B cell (primary cell): ENCODE measurements around the gene ABTB2. TPM values are rescaled to one million over a fixed set of nuclear protein-coding genes. Genes with fewer than 3 reads are reported as not detected.

ENCODE experiments used
- ATAC-seq: fragments of 200-7000 bp; cut with Tn5 transposase; one replicate; pipeline ENCODE4 v1.10.0; 2021; ENCODE audit warnings: low read depth, mild to moderate bottlenecking, moderate number of reproducible peaks, moderate library complexity
- CTCF ChIA-PET: fragments of 350-600 bp; sonication (Branson Sonifier 250); formaldehyde crosslinking; loops from one replicate; lab custom pipeline; 2021; ENCODE audit warnings: antibody characterized with exemption, inconsistent platforms; lab: Charles Lee
- POLR2A ChIA-PET: fragments of 350-600 bp; sonication (Branson Sonifier 250); formaldehyde crosslinking; loops from one replicate; lab custom pipeline; 2021; ENCODE audit warnings: antibody characterized with exemption; lab: Charles Lee
- DNase-seq: peaks from one replicate; pipeline ENCODE4 v3.0.0; 2013
- H2AFZ ChIP-seq: 2 replicates; pipeline ENCODE4 v1.6.1; 2012; ENCODE audit warnings: mild to moderate bottlenecking, low read depth, low read length; ENCODE audit not compliant: insufficient read depth, poor library complexity, severe bottlenecking
- H3K27ac ChIP-seq, 2 donors: 1 replicate in 1 of 2; 2 replicates in 1 of 2; pipeline ENCODE4 v1.5.1; 2012 to 2013; ENCODE audit warnings: low read length in 2 of 2, mild to moderate bottlenecking in 2 of 2, moderate library complexity in 1 of 2
- H3K27me3 ChIP-seq, 4 experiments: fragments of 200-600 bp in 1 of 4; sonication (generic) in 1 of 4; replicated peaks in 1 of 4; 1 replicate in 2 of 4; 2 replicates in 2 of 4; pipeline versions ENCODE4 v1.6.1 to v1.7.0; 2013 to 2016; ENCODE audit warnings: low read length in 3 of 4, mild to moderate bottlenecking in 2 of 4, mixed read lengths in 1 of 4, moderate library complexity in 1 of 4; ENCODE audit not compliant: insufficient read depth in 4 of 4, control insufficient read depth in 3 of 4; ENCODE audit errors: control extremely low read depth in 1 of 4
- H3K36me3 ChIP-seq, 2 experiments: replicated peaks in 1 of 2; 1 replicate in 1 of 2; 2 replicates in 1 of 2; pipeline versions ENCODE4 v1.6.1 to v1.7.1; 2013; ENCODE audit warnings: low read length in 1 of 2; ENCODE audit not compliant: insufficient read depth in 2 of 2, control insufficient read depth in 1 of 2; ENCODE audit errors: control extremely low read depth in 1 of 2, extremely low read depth in 1 of 2
- H3K4me1 ChIP-seq, 2 donors: fragments of 200-600 bp in 1 of 2; sonication (generic) in 1 of 2; 1 replicate in 1 of 2; 2 replicates in 1 of 2; pipeline versions ENCODE4 v1.5.1 to v1.6.1; 2013 to 2017; ENCODE audit warnings: low read length in 2 of 2; ENCODE audit not compliant: control insufficient read depth in 2 of 2, insufficient read depth in 2 of 2
- H3K4me2 ChIP-seq: replicated peaks from 2 replicates; pipeline ENCODE3; 2012; ENCODE audit warnings: mild to moderate bottlenecking, low read depth, low read length; ENCODE audit not compliant: poor library complexity, severe bottlenecking
- H3K4me3 ChIP-seq, 5 experiments: fragments of 200-600 bp in 1 of 5; sonication (generic) in 1 of 5; 1 replicate in 3 of 5; 2 replicates in 2 of 5; pipeline versions ENCODE4 v1.5.1 to v1.7.0; 2011 to 2016; ENCODE audit warnings: low read length in 4 of 5, mild to moderate bottlenecking in 4 of 5, low read depth in 2 of 5, control low read depth in 1 of 5, moderate library complexity in 1 of 5; ENCODE audit not compliant: insufficient read depth in 1 of 5; ENCODE audit errors: control extremely low read depth in 1 of 5, extremely low read depth in 1 of 5
- H3K79me2 ChIP-seq: fragments of 200-600 bp; sonication (generic); one replicate; pipeline ENCODE4 v1.6.0; 2016; ENCODE audit warnings: low read length; ENCODE audit not compliant: control insufficient read depth, insufficient read depth
- H3K9ac ChIP-seq: fragments of 200-600 bp; sonication (generic); 2 replicates; pipeline ENCODE4 v1.6.1; 2017; ENCODE audit warnings: mild to moderate bottlenecking, low read length, moderate library complexity
- H3K9me3 ChIP-seq, 3 donors: one replicate each; pipeline versions ENCODE4 v1.6.1 to v1.7.1; 2013; ENCODE audit warnings: low read length in 2 of 3; ENCODE audit not compliant: control insufficient read depth in 2 of 3, insufficient read depth in 1 of 3; ENCODE audit errors: control extremely low read depth in 1 of 3
- H4K20me1 ChIP-seq: 2 replicates; pipeline ENCODE4 v1.6.0; 2012; ENCODE audit warnings: mild to moderate bottlenecking, low read length; ENCODE audit not compliant: insufficient read depth, control insufficient read depth, poor library complexity, severe bottlenecking
- H3K27ac Mint-ChIP-seq: one replicate; pipeline ENCODE4 v1.8.0; 2021; ENCODE audit warnings: mixed read lengths
- H3K27me3 Mint-ChIP-seq: one replicate; pipeline ENCODE4 v1.8.0; 2021; ENCODE audit warnings: mixed read lengths
- H3K4me1 Mint-ChIP-seq: one replicate; pipeline ENCODE4 v1.8.0; 2021; ENCODE audit warnings: mixed read lengths
- H3K4me3 Mint-ChIP-seq: one replicate; pipeline ENCODE4 v1.8.0; 2021; ENCODE audit warnings: mixed read lengths
- H3K9me3 Mint-ChIP-seq: one replicate; pipeline ENCODE4 v1.8.0; 2022; ENCODE audit warnings: mixed read lengths; ENCODE audit not compliant: insufficient read depth
- EZH2 ChIP-seq: IDR thresholded peaks from 2 replicates; pipeline ENCODE4 v1.6.1; 2012; ENCODE audit warnings: borderline replicate concordance, low read depth, mild to moderate bottlenecking, moderate library complexity, low read length; ENCODE audit not compliant: insufficient read depth, poor library complexity, severe bottlenecking
- WGBS: methylation state at CpG from one replicate; pipeline ENCODE4 v1.1.5; 2013; ENCODE audit warnings: missing lambda C conversion rate; ENCODE audit not compliant: insufficient coverage; 5-methylcytosine and 5-hydroxymethylcytosine counted together
- intact Hi-C: fragments of 100-400 bp; cut with micrococcal nuclease; formaldehyde crosslinking; loops from one replicate; pipeline ENCODE4 v1.10.0; 2022
- polyA minus RNA-seq: library from RNA; depleted of rRNA, polyadenylated mRNA; stranded (reverse); fragments of >200 nt; gene quantifications from 2 replicates; pipeline ENCODE4 v1.2.3, GENCODE V29; 2012
- polyA plus RNA-seq: library from polyadenylated mRNA; depleted of rRNA; stranded (reverse); fragments of >200 nt; gene quantifications from 2 replicates; pipeline ENCODE4 v1.2.3, GENCODE V29; 2012
- total RNA-seq, 2 donors: library from RNA; stranded (reverse); fragments of 120-200 nt in 1 of 2; gene quantifications; 1 replicate in 1 of 2; 2 replicates in 1 of 2; pipeline versions ENCODE4 v1.2.3 to v1.2.4, GENCODE V29; 2013 to 2022
- TF ChIP-seq, protein P1 (sequence below): fragments of 200-600 bp; IDR thresholded peaks from one replicate; pipeline ENCODE4 v1.8.0; 2022; ENCODE audit warnings: antibody characterized with exemption, mild to moderate bottlenecking

Gene ABTB2
- 4.5 and 5.9 TPM in 2 replicates for total RNA-seq
- 0.28 TPM for total RNA-seq (2013)
- 0.30 and 0.32 TPM in 2 replicates for polyA plus RNA-seq
- 0.86 and 2.2 TPM in 2 replicates for polyA minus RNA-seq

DNA sequence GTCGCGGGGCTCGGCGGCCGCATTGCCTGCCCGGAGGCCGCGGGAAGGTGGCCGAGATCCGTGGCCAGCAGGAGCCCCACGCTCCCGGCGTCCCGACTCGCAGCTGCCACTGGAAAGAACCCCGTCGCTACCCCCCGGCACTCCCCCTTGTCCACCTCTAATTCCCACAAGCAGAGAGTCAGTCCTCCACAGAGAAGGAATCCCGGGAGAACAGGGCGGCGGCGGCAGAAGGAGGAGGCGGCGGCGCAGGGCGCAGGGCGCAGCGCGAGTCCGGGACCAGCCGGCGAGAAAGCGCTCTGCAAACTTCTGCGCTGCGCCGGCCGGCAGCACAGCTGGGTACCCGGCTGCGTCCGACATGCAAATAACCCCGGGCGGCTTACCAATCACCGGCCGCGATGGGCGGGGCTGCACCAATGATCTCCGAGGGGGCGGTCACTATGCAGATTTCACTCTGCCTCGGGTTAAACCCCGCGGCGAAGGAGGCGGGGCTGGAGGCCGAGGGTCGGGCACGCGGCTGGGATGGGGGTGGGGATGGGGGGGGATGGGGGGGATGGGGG is at the start of gene ABTB2:
ABTB2 (minus strand) TSS at position 310 of the 557 bp plus-strand sequence.
- no peaks in the 10 kb centered on the region for H4K20me1 ChIP-seq
- peaks cover 18 to 33% of the 10 kb centered on the region in 2 donors for H3K4me1 ChIP-seq
- peak within 1 kb of the TSS; percentile 99 for H3K4me2 ChIP-seq
- no peaks in the 10 kb centered on the region for H3K36me3 ChIP-seq
- ChIA-PET CTCF (interaction anchor here (1.2 to 4.9 kb wide), 14 partner anchors 10 to 500 kb away, joined by 3 to 129 read pairs (median 6); no protein-coding TSS in a partner anchor), POLR2A (interaction anchor here (0.6 to 1.8 kb wide), 7 partner anchors 54 to 354 kb away, joined by 3 to 19 read pairs (median 4); partner anchors contain the start of gene NAT10)
- H3K27me3 Mint-ChIP-seq, result peaks cover 54% of the 10 kb centered on the region
- peaks cover 0 to 49% (median 41%) of the 10 kb centered on the region in 4 experiments for H3K27me3 ChIP-seq
- H3K27ac Mint-ChIP-seq, result peak within 1 kb of the TSS; percentile 88
- no peaks in the 10 kb centered on the region for H3K79me2 ChIP-seq
- peaks cover 28% of the 10 kb centered on the region for H3K4me1 Mint-ChIP-seq
- peak within 1 kb of the TSS in 1 of 2 donors; percentile 43 for H3K27ac ChIP-seq
- H3K4me3 ChIP-seq, result peak within 1 kb of the TSS; percentile 56 to 70 (median 66)
- ATAC-seq (peak; percentile 89), DNase-seq (peak; percentile 96)
- peaks cover 0 to 8% (median 0%) of the 10 kb centered on the region in 3 donors for H3K9me3 ChIP-seq
- peak within 1 kb of the TSS; percentile 76 for H2AFZ ChIP-seq
- TF ChIP-seq, protein P1, sequence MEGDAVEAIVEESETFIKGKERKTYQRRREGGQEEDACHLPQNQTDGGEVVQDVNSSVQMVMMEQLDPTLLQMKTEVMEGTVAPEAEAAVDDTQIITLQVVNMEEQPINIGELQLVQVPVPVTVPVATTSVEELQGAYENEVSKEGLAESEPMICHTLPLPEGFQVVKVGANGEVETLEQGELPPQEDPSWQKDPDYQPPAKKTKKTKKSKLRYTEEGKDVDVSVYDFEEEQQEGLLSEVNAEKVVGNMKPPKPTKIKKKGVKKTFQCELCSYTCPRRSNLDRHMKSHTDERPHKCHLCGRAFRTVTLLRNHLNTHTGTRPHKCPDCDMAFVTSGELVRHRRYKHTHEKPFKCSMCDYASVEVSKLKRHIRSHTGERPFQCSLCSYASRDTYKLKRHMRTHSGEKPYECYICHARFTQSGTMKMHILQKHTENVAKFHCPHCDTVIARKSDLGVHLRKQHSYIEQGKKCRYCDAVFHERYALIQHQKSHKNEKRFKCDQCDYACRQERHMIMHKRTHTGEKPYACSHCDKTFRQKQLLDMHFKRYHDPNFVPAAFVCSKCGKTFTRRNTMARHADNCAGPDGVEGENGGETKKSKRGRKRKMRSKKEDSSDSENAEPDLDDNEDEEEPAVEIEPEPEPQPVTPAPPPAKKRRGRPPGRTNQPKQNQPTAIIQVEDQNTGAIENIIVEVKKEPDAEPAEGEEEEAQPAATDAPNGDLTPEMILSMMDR, result no peak
- no peak for TF ChIP-seq EZH2
- H3K9ac ChIP-seq, result peak within 1 kb of the TSS; percentile 69
- WGBS, result under 1% methylated on average over 45 of the region's 57 CpGs
- peak within 1 kb of the TSS; percentile 90 for H3K4me3 Mint-ChIP-seq
- H3K9me3 Mint-ChIP-seq, result no peaks in the 10 kb centered on the region
- intact Hi-C loops, result loop anchor here (1.0 to 10.0 kb wide), 6 partner anchors 106 to 1100 kb away; partner anchors contain the start of genes FBXO3 and HIPK3
